Measurements from ENCODE around the gene ELOVL6.
A peak's percentile ranks its signal among the peaks of the same experiment; 100 is the strongest.
"Not testable (repeated sequence)": the region's sequence is repeated elsewhere in the genome, so short reads cannot be mapped to it uniquely, and the experiment has no call there.

Gene ELOVL6

DNA sequence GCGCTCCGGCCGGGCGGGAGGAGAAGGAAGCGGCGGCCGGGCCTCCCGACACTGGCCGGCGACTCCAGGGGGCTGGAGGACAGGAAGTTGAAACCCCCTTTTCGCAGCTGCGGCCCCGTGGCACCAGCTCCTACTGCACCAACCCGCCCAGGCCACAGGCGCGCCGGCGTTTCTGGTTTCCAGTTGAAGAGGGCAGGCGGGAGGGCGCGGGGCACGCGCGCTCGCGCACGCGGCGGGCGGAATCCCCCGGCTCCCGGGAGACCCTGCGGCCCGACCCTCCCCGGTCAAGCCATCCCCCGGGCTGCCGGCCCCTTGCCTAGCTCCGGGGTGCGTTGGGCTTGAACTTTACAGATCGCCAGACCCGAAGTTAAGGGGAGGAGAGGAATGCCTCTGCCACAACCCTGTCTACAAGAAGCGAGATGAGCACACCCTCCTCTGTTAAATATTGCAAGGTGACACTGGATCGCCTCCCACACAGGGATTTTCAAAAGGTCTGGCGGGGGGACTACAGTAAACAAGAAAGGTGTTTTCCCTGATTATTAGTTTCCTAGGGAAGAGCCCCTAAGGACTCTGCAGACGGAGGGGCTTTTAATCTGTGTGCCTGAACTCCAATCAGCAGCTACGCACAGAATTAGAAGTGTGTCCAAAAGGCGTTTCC, 1.4 kb downstream of the ELOVL6 start:
- H3K4me3 ChIP-seq (ENCODE audit: low read depth, low read length): peak overlapping the region; percentile 86
- peak; percentile 47 for DNase-seq (ENCODE audit: low read depth)
- TF ChIP-seq, protein P1, sequence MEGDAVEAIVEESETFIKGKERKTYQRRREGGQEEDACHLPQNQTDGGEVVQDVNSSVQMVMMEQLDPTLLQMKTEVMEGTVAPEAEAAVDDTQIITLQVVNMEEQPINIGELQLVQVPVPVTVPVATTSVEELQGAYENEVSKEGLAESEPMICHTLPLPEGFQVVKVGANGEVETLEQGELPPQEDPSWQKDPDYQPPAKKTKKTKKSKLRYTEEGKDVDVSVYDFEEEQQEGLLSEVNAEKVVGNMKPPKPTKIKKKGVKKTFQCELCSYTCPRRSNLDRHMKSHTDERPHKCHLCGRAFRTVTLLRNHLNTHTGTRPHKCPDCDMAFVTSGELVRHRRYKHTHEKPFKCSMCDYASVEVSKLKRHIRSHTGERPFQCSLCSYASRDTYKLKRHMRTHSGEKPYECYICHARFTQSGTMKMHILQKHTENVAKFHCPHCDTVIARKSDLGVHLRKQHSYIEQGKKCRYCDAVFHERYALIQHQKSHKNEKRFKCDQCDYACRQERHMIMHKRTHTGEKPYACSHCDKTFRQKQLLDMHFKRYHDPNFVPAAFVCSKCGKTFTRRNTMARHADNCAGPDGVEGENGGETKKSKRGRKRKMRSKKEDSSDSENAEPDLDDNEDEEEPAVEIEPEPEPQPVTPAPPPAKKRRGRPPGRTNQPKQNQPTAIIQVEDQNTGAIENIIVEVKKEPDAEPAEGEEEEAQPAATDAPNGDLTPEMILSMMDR (conservative IDR thresholded peaks at IDR 0.05; ENCODE audit: low read depth, low read length): no peak

DNA sequence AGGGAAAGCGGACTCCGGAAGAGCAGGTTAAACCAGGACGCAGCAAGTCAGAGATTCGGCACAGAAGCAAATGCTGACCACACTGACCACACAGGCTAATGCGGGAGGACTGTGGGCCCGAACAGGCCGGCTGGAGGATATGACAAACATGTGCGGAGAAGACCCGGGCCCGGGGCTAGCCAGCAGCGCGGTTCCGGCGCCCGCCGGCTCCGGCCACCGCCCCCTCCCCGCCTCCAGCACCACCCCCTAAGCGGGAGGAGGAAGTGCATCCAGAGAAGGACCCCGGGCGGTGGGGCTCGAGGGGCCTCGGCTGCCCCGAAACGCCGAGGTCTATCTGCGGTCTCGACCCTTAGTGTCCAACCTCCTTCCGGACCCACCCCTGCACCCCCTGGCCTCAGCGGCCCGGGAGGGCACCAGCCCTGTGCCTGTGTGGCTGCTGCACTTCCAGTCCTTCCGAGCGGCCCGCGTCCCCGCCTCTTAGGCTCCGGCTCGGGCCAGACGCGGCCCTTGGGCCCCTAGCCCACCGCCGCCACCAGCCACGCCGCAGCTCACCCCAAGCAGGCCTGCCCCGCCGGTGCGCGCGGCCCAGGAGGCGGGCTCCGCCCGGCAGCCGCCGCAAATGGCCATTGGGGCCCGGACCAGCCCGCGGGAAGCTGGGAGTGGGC, 2.1 kb downstream of the ELOVL6 start:
- DNase-seq (ENCODE audit: low read depth): peak; percentile 34
- H3K4me3 ChIP-seq (ENCODE audit: low read depth, low read length): peak overlapping the region; percentile 86
- TF ChIP-seq, protein P1 (conservative IDR thresholded peaks at IDR 0.05; ENCODE audit: low read depth, low read length): no peak

DNA sequence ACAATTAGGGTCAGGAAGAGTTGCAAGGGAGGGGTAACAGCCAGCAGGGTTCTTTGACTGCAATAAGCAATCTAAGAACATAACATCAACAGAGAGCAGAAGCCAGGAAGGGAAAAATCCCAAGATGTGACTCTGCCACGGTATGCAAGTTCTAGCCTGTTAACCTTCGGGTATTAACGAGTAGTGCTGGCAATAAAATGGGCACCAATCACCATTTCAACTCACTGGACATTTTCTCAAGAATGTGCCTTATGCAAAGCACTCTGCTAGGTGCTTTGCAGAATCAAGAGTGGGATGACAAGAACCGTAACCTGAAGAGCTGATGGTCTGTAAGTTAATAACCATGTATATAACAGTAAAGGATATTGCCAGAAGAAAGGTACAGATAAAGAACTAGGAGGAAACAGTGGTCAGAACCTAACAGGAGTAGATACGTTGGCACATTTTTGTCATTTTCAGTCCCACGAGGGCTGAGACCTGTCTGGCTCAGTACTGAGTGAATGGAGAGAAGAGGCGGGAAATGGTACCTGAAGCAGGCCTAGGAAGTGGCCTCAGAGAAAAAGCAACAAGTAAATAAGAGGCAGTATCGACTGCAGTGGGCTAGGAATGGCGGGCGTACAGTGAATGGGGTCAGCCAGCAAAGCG, 2.7 kb downstream of the ELOVL6 start:
- peak; percentile 29 for DNase-seq (ENCODE audit: low read depth)
- H3K4me3 ChIP-seq (ENCODE audit: low read depth, low read length): peak overlapping the region; percentile 86
- TF ChIP-seq, protein P1 (conservative IDR thresholded peaks at IDR 0.05; ENCODE audit: low read depth, low read length): no peak

DNA sequence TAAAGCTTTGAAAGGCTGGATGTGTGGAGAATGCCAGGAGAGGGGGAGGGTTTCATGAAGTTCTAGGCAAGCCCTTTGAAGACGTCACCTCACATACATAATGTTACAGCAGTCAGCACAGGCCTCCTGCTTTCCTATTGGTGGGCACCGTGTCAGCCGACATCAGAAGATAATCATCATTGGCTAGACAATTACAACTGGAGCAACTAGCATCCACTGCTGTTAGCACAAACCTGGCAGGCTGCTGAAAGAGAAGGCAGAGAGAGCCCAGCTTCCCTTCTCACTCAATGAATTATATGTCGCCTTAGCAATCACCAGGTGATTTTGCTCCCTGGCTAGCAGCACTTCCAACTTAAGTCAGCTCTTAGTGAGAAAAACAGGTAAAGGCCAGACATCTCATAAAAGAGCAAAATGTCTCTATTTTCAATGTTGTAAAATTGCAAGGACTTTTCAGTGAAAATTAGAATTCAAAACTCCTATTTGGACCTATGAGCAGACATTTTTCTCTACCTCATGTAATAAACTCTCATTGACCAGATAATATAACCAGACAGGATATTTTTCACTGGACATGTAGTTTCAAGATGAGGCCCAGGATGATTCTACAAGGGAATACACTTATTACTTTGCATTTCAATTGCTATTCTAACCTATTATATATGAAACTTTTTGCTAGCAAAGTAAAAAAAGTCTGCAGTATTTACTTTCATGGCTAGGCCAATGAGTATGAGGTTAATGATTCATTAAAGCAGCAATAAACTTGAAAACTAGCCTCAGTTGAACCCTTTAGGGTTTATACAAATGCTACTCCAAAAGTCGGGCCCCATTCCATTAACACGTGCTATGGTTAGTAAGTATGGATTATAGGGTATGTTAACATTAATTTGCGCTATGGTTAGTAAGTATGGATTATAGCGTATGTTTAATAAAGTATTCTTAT, 4.3 kb downstream of the ELOVL6 start:
- TF ChIP-seq, protein P1 (conservative IDR thresholded peaks at IDR 0.05; ENCODE audit: low read depth, low read length): no peak
- DNase-seq (ENCODE audit: low read depth): peak; percentile 99
- no peak overlapping the region for H3K4me3 ChIP-seq (ENCODE audit: low read depth, low read length)

DNA sequence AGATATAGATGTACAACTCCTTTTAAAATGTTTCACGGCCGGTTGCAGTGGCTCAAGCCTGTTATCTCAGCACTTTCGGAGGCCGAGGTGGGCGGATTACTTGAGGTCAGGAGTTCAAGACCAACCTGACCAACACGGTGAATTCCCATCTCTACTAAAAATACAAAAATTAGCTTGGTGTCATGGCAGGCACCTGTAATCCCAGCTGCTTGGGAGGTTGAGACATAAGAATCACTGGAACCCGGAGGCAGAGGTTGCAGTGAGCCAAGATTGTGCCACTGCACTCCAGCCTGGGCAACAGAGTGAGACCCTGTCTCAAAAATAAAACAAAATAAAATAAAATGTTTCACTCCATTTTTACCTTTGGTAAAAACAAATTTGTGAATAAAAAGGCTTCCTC, 5.1 kb downstream of the ELOVL6 start:
- not testable (repeated sequence) for DNase-seq (ENCODE audit: low read depth); H3K4me3 ChIP-seq (ENCODE audit: low read depth, low read length)

DNA sequence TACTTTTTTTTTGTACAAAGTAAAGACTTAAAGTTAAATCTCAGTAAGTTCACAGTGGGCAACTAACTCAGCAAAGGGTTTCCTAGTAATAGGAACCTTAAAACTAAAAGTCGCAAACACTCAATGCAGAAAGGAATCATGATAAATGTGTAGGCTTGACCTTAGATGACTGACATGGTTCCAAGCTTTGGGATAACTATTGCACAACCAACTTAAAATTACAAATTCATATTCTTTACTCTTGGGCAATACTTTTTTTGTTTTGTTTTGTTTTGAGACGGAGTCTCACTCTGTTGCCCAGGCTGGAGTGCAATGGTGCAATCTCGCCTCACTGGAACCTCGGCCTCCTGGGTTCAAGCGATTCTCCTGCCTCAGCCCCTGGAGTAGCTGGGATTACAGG, 8.2 kb downstream of the ELOVL6 start:
- H3K4me3 ChIP-seq (ENCODE audit: low read depth, low read length): no peak overlapping the region
- no peak for DNase-seq (ENCODE audit: low read depth)
- TF ChIP-seq, protein P1 (conservative IDR thresholded peaks at IDR 0.05; ENCODE audit: low read depth, low read length): no peak

DNA sequence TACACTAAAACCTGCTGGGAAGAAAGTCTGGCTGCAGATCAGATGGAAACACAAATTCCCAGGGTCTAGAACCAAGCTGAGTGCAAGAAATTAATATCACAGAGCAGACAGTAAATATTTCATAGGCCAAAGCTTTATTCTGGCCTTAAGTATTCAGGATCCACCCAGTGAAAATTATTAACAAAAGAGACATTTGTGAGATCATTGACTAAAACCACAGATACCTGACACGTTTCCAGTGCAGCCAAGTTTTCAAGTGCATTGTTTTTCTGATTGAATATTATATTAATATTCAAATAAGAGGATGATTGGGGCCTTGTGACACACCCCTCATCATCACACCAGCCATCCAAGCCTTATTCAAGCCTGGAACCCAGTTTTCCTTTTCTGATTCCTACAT, 10.3 kb downstream of the ELOVL6 start:
- no peak for DNase-seq (ENCODE audit: low read depth)
- no peak overlapping the region for H3K4me3 ChIP-seq (ENCODE audit: low read depth, low read length)
- TF ChIP-seq, protein P1 (conservative IDR thresholded peaks at IDR 0.05; ENCODE audit: low read depth, low read length): no peak

Measured in choroid plexus epithelial cell (primary cell).